Suprapubic skin (tissue), 4 donors: ENCODE data around the gene REM2. TPM values are rescaled to one million over a fixed set of nuclear protein-coding genes. Genes with fewer than 3 reads are reported as not detected.

ENCODE experiments used
- DNase-seq, 2 donors: peaks; one replicate each; pipeline ENCODE4 v3.0.0-alpha.2; 2019; ENCODE audit warnings: low spot score in 2 of 2
- H3K27ac ChIP-seq: fragments of 200-600 bp; sonication (generic); one replicate; pipeline ENCODE4 v1.5.1; 2019
- H3K27me3 ChIP-seq: fragments of 200-600 bp; sonication (generic); one replicate; pipeline ENCODE4 v1.5.1; 2019
- H3K36me3 ChIP-seq: fragments of 200-600 bp; sonication (generic); one replicate; pipeline ENCODE4 v1.5.1; 2019
- H3K4me1 ChIP-seq: fragments of 200-600 bp; sonication (generic); one replicate; pipeline ENCODE4 v1.5.1; 2019
- H3K4me3 ChIP-seq: fragments of 200-600 bp; sonication (generic); one replicate; pipeline ENCODE4 v1.5.1; 2019; ENCODE audit warnings: mild to moderate bottlenecking
- H3K9me3 ChIP-seq: fragments of 200-600 bp; sonication (generic); one replicate; pipeline ENCODE4 v1.5.1; 2019
- CTCF ChIP-seq, 2 donors: fragments of 200-600 bp in 1 of 2; fragments of 450-650 bp in 1 of 2; sonication (generic) in 1 of 2; IDR thresholded peaks; one replicate each; pipeline ENCODE4 v1.5.1; 2016 to 2019; ENCODE audit warnings: antibody characterized with exemption in 2 of 2, mild to moderate bottlenecking in 1 of 2, moderate library complexity in 1 of 2
- EP300 ChIP-seq: sonication (generic); formaldehyde crosslinking; IDR thresholded peaks from one replicate; pipeline ENCODE4 v1.6.1; 2017; ENCODE audit warnings: antibody characterized with exemption
- POLR2A ChIP-seq, 2 donors: fragments of 450-650 bp; IDR thresholded peaks; one replicate each; pipeline ENCODE4 v1.6.1; 2017; ENCODE audit warnings: antibody characterized with exemption in 2 of 2, mild to moderate bottlenecking in 2 of 2, moderate library complexity in 2 of 2
- POLR2AphosphoS5 ChIP-seq, 3 donors: sonication (generic); formaldehyde crosslinking; IDR thresholded peaks; one replicate each; pipeline ENCODE4 v1.6.1; 2017; ENCODE audit warnings: antibody characterized with exemption in 3 of 3
- WGBS: methylation state at CpG from one replicate; pipeline ENCODE4 v1.1.5; 2018; 5-methylcytosine and 5-hydroxymethylcytosine counted together
- total RNA-seq, 4 donors: library from RNA; depleted of rRNA; stranded (reverse); fragments of >200 nt; gene quantifications; one replicate each; pipeline ENCODE4 v1.1.0, GENCODE V29; 2016

REM2 gene
- total RNA-seq, 4 donors from 2014 or later: 0.89 to 5.4 (median 1.2) TPM

- Histone ChIP-seq H3K9me3 (no peaks in the 10 kb centered on the region), H3K4me1 (peaks cover 49% of the 10 kb centered on the region), H3K27ac (peak overlapping the region; percentile 64), H3K36me3 (no peaks in the 10 kb centered on the region), H3K4me3 (peak overlapping the region; percentile 55), H3K27me3 (no peaks in the 10 kb centered on the region)
- peak; percentile 83 to 88 for DNase-seq
- WGBS: 8% methylated on average over 16 of the region's 77 CpGs
- TF ChIP-seq POLR2AphosphoS5 (IDR thresholded peaks at IDR 0.05) (no peak), POLR2A (IDR thresholded peaks at IDR 0.05) (no peak), CTCF (IDR thresholded peaks at IDR 0.05) (no peak), EP300 (no peak)
Observed at GRCh38 chr14:22886500-22887259, 3.7 kb downstream of the REM2 start.

GRCh38 chr14:22887260-22887989 lies 4.4 kb downstream of the REM2 start:
- WGBS: 15% methylated on average over 11 of the region's 11 CpGs
- Histone ChIP-seq H3K27ac (peak overlapping the region; percentile 64), H3K4me1 (peaks cover 45% of the 10 kb centered on the region), H3K27me3 (no peaks in the 10 kb centered on the region), H3K4me3 (peak overlapping the region; percentile 55), H3K9me3 (no peaks in the 10 kb centered on the region), H3K36me3 (no peaks in the 10 kb centered on the region)
- no peak for DNase-seq
- TF ChIP-seq EP300: no peak
- no peak for TF ChIP-seq CTCF (IDR thresholded peaks at IDR 0.05)
- TF ChIP-seq POLR2AphosphoS5 (IDR thresholded peaks at IDR 0.05): peak in 1 of 3 donors; percentile 29

- Histone ChIP-seq H3K4me1 (peaks cover 39% of the 10 kb centered on the region), H3K27ac (no peak overlapping the region), H3K9me3 (no peaks in the 10 kb centered on the region), H3K27me3 (no peaks in the 10 kb centered on the region), H3K36me3 (no peaks in the 10 kb centered on the region), H3K4me3 (peak overlapping the region; percentile 55)
- no CpG with 5 or more reads among the region's 5 CpGs for WGBS
- TF ChIP-seq CTCF (IDR thresholded peaks at IDR 0.05): no peak
- no peak for TF ChIP-seq POLR2A (IDR thresholded peaks at IDR 0.05)
- TF ChIP-seq POLR2AphosphoS5 (IDR thresholded peaks at IDR 0.05): no peak
- TF ChIP-seq EP300: no peak
- no peak for DNase-seq
Observed at GRCh38 chr14:22887990-22888378, 5.0 kb downstream of the REM2 start.

- 42% methylated on average over 4 of the region's 4 CpGs for WGBS
- TF ChIP-seq EP300 (no peak), POLR2AphosphoS5 (IDR thresholded peaks at IDR 0.05) (no peak), POLR2A (IDR thresholded peaks at IDR 0.05) (no peak), CTCF (IDR thresholded peaks at IDR 0.05) (no peak)
- Histone ChIP-seq H3K36me3 (no peaks in the 10 kb centered on the region), H3K4me1 (peaks cover 33% of the 10 kb centered on the region), H3K9me3 (no peaks in the 10 kb centered on the region), H3K4me3 (no peak overlapping the region), H3K27ac (no peak overlapping the region), H3K27me3 (no peaks in the 10 kb centered on the region)
- DNase-seq: no peak
Observed at GRCh38 chr14:22888662-22889061, 5.6 kb downstream of the REM2 start.

GRCh38 chr14:22890416-22890815 lies 7.4 kb downstream of the REM2 start:
- Histone ChIP-seq H3K27me3 (no peaks in the 10 kb centered on the region), H3K36me3 (no peaks in the 10 kb centered on the region), H3K4me3 (no peak overlapping the region), H3K27ac (no peak overlapping the region), H3K4me1 (peaks cover 33% of the 10 kb centered on the region), H3K9me3 (no peaks in the 10 kb centered on the region)
- TF ChIP-seq EP300 (no peak), POLR2AphosphoS5 (IDR thresholded peaks at IDR 0.05) (no peak), CTCF (IDR thresholded peaks at IDR 0.05) (no peak), POLR2A (IDR thresholded peaks at IDR 0.05) (no peak)
- 63% methylated on average over 1 of the region's 1 CpG for WGBS
- DNase-seq: no peak
